IgD-negative memory B cell (primary cell): ENCODE results near the gene PEX11A. TPM values are rescaled to one million over a fixed set of nuclear protein-coding genes. Genes with fewer than 3 reads are reported as not detected.
"Not testable (repeated sequence)": the region's sequence is repeated elsewhere in the genome, so short reads cannot be mapped to it uniquely, and the experiment has no call there.

Experiments
- H3K27ac Mint-ChIP-seq, 3 donors: one replicate each; pipeline ENCODE4 v1.8.0; 2020 to 2022; ENCODE audit warnings: mild to moderate bottlenecking in 3 of 3, mixed read lengths in 3 of 3, moderate library complexity in 1 of 3
- H3K27me3 Mint-ChIP-seq: one replicate; pipeline ENCODE4 v1.8.0; 2021; ENCODE audit warnings: mixed read lengths
- H3K36me3 Mint-ChIP-seq: one replicate; pipeline ENCODE4 v1.8.0; 2020; ENCODE audit warnings: mild to moderate bottlenecking, mixed read lengths
- H3K4me1 Mint-ChIP-seq, 3 donors: one replicate each; pipeline ENCODE4 v1.8.0; 2020 to 2022; ENCODE audit warnings: mixed read lengths in 3 of 3, mild to moderate bottlenecking in 1 of 3
- H3K4me3 Mint-ChIP-seq, 4 donors: one replicate each; pipeline ENCODE4 v1.8.0; 2020 to 2022; ENCODE audit warnings: mild to moderate bottlenecking in 4 of 4, mixed read lengths in 4 of 4, moderate library complexity in 3 of 4
- H3K9me3 Mint-ChIP-seq, 3 donors: one replicate each; pipeline ENCODE4 v1.8.0; 2020 to 2021; ENCODE audit warnings: mixed read lengths in 3 of 3, mild to moderate bottlenecking in 1 of 3
- polyA plus RNA-seq: library from polyadenylated mRNA; unstranded; fragments of 300-500 nt; fragmentation: Illumina TruSeq; gene quantifications from one replicate; pipeline ENCODE4 v1.2.3, GENCODE V29; 2021

Gene PEX11A
- polyA plus RNA-seq, 1 donor from 2014 or later = 1.3 TPM

- H3K9me3 Mint-ChIP-seq, H3K27me3 Mint-ChIP-seq, H3K4me1 Mint-ChIP-seq, H3K36me3 Mint-ChIP-seq: not testable (repeated sequence)
- Mint-ChIP-seq H3K27ac (peak overlapping the region in 2 of 3 donors; percentile 28 to 71), H3K4me3 (peak overlapping the region; percentile 91 to 97 (median 96))
Observed at GRCh38 chr15:89689930-89690275, 651 bp downstream of the PEX11A start.

DNA sequence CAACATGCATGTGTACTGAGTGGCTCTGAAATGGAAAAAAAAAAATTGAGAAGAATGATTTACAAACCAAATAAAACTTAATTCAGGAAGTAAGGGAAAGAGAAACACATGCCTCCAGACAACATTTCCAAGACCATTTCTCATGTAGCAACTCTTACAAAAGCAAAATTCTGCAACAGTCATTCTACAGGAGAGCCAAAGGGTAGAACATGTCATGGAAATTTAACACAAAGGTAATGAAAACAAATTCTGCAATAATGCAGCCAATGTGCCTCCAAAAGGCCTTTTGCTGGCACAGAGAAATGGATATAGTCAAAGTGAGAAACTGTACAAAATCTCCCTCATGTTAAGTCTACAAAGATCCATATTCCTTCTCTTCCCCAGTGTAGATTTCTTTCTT lies 4.0 kb downstream of the PEX11A start:
- peaks cover 0 to 2% (median 0%) of the 10 kb centered on the region in 3 donors for H3K9me3 Mint-ChIP-seq
- H3K4me3 Mint-ChIP-seq = peak overlapping the region in 1 of 4 donors; percentile 50
- no peak overlapping the region for H3K27ac Mint-ChIP-seq
- H3K27me3 Mint-ChIP-seq = no peaks in the 10 kb centered on the region
- H3K36me3 Mint-ChIP-seq = no peaks in the 10 kb centered on the region
- peaks cover 0 to 7% (median 6%) of the 10 kb centered on the region in 3 donors for H3K4me1 Mint-ChIP-seq

GRCh38 chr15:89685995-89686394 lies 4.6 kb downstream of the PEX11A start:
- H3K4me3 Mint-ChIP-seq = peak overlapping the region in 1 of 4 donors; percentile 50
- no peak overlapping the region for H3K27ac Mint-ChIP-seq
- peaks cover 0 to under 1% (median 0%) of the 10 kb centered on the region in 3 donors for H3K9me3 Mint-ChIP-seq
- H3K36me3 Mint-ChIP-seq = no peaks in the 10 kb centered on the region
- H3K4me1 Mint-ChIP-seq = peaks cover 0 to 6% (median 3%) of the 10 kb centered on the region in 3 donors
- H3K27me3 Mint-ChIP-seq = no peaks in the 10 kb centered on the region

DNA sequence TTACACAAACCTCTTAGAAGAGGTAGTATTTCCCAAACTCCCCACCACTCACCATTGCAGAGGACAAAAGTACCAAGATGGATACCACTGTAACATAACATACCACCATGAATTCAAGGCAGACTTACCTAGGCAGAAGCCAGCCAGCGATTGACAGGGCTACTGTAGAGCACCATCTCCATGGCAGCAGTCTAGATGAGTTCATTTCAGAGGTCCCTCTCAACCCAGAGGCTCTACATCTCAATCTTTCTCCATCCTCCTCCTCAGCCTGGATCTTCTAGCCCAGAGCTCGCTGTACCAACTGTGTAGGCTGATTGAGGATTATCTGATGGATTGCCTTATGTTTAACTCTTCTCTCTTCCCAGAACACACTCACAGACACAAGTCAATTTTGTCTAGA lies 9.4 kb downstream of the PEX11A start:
- H3K4me3 Mint-ChIP-seq = no peak overlapping the region
- H3K9me3 Mint-ChIP-seq = no peaks in the 10 kb centered on the region
- peak overlapping the region in 1 of 3 donors; percentile 37 for H3K27ac Mint-ChIP-seq
- H3K4me1 Mint-ChIP-seq = no peaks in the 10 kb centered on the region
- peaks cover 1% of the 10 kb centered on the region for H3K36me3 Mint-ChIP-seq
- H3K27me3 Mint-ChIP-seq = no peaks in the 10 kb centered on the region

DNA sequence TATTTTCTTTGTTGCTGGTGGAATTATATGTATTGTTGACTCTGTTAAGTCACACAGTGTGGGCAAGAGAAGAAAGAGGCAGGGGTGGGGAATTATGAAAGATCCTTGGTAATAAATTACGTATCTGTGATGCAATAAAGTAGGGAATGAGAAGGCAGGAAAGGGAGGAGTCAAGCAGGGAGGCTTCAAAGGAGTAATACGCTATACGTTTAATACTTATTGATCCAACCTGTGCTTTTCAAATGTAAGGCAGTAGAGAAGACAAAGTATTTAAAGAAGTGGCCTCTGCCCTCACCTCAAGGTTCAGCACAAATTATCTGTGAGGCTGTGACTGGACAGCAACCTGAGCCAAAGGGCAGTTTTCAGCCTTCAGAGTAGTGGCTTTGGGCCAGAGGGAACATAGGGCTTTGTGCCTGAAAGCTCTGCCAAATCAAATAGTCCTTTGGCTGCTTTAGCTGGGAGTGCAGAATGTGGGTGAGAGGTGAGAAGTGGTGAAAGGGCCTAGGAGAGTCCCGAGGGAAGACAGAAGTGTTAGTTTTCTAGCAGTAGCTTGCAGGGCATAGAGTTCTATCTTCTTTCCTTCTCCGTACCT lies 10.2 kb downstream of the PEX11A start:
- H3K4me3 Mint-ChIP-seq = no peak overlapping the region
- peaks cover 1% of the 10 kb centered on the region for H3K36me3 Mint-ChIP-seq
- H3K9me3 Mint-ChIP-seq = no peaks in the 10 kb centered on the region
- no peak overlapping the region for H3K27ac Mint-ChIP-seq
- no peaks in the 10 kb centered on the region for H3K27me3 Mint-ChIP-seq
- no peaks in the 10 kb centered on the region for H3K4me1 Mint-ChIP-seq

- no peak within 1 kb of the TSS for H3K4me3 Mint-ChIP-seq
- H3K36me3 Mint-ChIP-seq = peaks cover 1% of the 10 kb centered on the region
- H3K27me3 Mint-ChIP-seq = no peaks in the 10 kb centered on the region
- no peaks in the 10 kb centered on the region for H3K9me3 Mint-ChIP-seq
- H3K4me1 Mint-ChIP-seq = no peaks in the 10 kb centered on the region
- peak within 1 kb of the TSS in 1 of 3 donors; percentile 19 for H3K27ac Mint-ChIP-seq
Observed at GRCh38 chr15:89679212-89679611, 11.3 kb downstream of the PEX11A start, which contains the start of gene PLIN1. Gene PLIN1 (minus strand): TSS chr15:89679367. CDS start chr15:89677489, 1,878 bp downstream.

- peaks cover 1% of the 10 kb centered on the region for H3K36me3 Mint-ChIP-seq
- no peaks in the 10 kb centered on the region for H3K4me1 Mint-ChIP-seq
- peaks cover 0 to 3% (median 0%) of the 10 kb centered on the region in 3 donors for H3K9me3 Mint-ChIP-seq
- H3K4me3 Mint-ChIP-seq = no peak overlapping the region
- H3K27me3 Mint-ChIP-seq = no peaks in the 10 kb centered on the region
- peak overlapping the region in 1 of 3 donors; percentile 7 for H3K27ac Mint-ChIP-seq
Observed at GRCh38 chr15:89677381-89677780, 13.2 kb downstream of the PEX11A start.

- no peak overlapping the region for H3K27ac Mint-ChIP-seq
- H3K4me1 Mint-ChIP-seq = no peaks in the 10 kb centered on the region
- no peaks in the 10 kb centered on the region for H3K27me3 Mint-ChIP-seq
- H3K9me3 Mint-ChIP-seq = peaks cover 0 to 3% (median 0%) of the 10 kb centered on the region in 3 donors
- H3K36me3 Mint-ChIP-seq = peaks cover 1% of the 10 kb centered on the region
- no peak overlapping the region for H3K4me3 Mint-ChIP-seq
Observed at GRCh38 chr15:89675606-89676005, 14.9 kb downstream of the PEX11A start.

DNA sequence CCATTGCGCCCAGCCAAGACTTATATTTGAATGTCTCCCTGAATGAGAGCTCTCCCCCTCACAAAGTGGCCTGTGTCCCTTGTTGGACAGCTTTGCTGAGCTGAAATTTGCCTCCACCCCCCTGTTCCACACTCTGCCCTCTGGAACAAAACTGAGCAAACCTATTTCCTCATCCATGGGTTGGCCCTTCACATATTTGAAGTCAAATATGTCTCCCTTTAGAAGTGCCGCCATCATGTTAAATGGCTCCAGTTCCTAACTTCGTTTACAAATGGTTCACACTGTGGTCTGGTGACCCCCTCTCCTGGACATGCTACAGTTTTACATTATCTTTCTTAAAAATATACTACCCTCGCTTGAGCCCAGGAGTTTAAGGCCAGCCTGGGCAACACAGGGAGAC lies 16.0 kb downstream of the PEX11A start:
- Mint-ChIP-seq H3K27me3 (no peaks in the 10 kb centered on the region), H3K9me3 (peaks cover 0 to 3% (median 0%) of the 10 kb centered on the region in 3 donors), H3K4me3 (no peak overlapping the region), H3K36me3 (peaks cover 1% of the 10 kb centered on the region), H3K4me1 (no peaks in the 10 kb centered on the region), H3K27ac (no peak overlapping the region)

DNA sequence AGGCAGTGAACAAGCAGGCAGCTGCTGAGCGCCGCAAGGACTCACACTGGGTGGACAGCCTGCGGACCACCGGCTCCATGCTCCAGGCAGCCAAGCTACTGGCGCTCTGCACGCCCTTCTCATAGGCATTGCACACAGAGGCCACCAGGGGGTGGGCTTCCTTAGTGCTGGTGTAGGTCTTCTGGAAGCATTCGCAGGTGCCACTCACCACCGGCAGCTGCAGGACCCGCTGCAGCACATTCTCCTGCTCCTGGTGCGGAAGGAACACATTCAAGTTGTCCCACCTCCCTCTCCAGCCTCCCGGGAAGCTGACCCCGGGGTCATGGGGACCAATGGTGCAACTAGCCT lies 17.4 kb downstream of the PEX11A start:
- H3K4me3 Mint-ChIP-seq = no peak overlapping the region
- no peaks in the 10 kb centered on the region for H3K27me3 Mint-ChIP-seq
- peaks cover 0 to 5% (median 1%) of the 10 kb centered on the region in 3 donors for H3K9me3 Mint-ChIP-seq
- H3K27ac Mint-ChIP-seq = no peak overlapping the region
- H3K36me3 Mint-ChIP-seq = no peaks in the 10 kb centered on the region
- no peaks in the 10 kb centered on the region for H3K4me1 Mint-ChIP-seq

GRCh38 chr15:89672221-89673164 lies 18.1 kb downstream of the PEX11A start:
- Mint-ChIP-seq H3K4me1 (no peaks in the 10 kb centered on the region), H3K36me3 (no peaks in the 10 kb centered on the region), H3K27ac (no peak overlapping the region), H3K4me3 (no peak overlapping the region), H3K9me3 (peaks cover 0 to 5% (median 1%) of the 10 kb centered on the region in 3 donors), H3K27me3 (no peaks in the 10 kb centered on the region)

GRCh38 chr15:89671687-89672086 lies 18.9 kb downstream of the PEX11A start:
- Mint-ChIP-seq H3K27ac (no peak overlapping the region), H3K36me3 (no peaks in the 10 kb centered on the region), H3K9me3 (peaks cover 0 to 5% (median 1%) of the 10 kb centered on the region in 3 donors), H3K4me3 (no peak overlapping the region), H3K4me1 (no peaks in the 10 kb centered on the region), H3K27me3 (no peaks in the 10 kb centered on the region)

DNA sequence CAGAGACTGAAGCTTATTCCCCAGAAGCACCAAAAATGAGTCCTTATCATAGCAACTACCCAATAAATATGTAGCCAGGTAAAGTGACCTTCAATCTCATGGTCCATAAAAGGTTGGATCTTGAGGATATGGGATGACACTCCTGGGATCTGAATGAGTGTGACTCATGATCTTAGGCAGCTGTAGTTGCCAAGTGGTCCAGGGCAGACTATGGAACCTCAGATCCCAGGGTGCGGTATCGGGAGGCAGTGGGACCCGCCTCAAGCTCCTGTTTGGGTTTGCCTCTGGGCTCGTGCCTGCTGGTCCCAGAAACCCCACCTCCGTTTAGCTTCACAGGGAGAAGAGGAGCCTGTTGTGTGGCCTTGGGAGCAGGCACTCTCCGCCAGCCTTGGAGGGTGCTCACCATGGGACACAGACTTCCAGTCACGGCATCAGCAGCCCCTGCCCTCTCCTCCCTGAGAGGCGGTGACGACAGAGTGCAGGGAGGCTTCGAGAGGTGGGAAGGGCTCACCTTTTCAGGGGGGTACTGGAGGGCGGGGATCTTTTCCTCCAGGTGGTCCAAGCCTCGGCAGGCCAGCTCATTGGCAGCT lies 19.5 kb downstream of the PEX11A start:
- Mint-ChIP-seq H3K4me1 (no peaks in the 10 kb centered on the region), H3K27me3 (no peaks in the 10 kb centered on the region), H3K27ac (no peak overlapping the region), H3K4me3 (no peak overlapping the region), H3K36me3 (no peaks in the 10 kb centered on the region), H3K9me3 (peaks cover 0 to 5% (median 1%) of the 10 kb centered on the region in 3 donors)

- Mint-ChIP-seq H3K27me3 (peaks cover under 1% of the 10 kb centered on the region), H3K4me3 (no peak overlapping the region), H3K9me3 (peaks cover 0 to 5% (median 1%) of the 10 kb centered on the region in 3 donors), H3K27ac (no peak overlapping the region), H3K36me3 (no peaks in the 10 kb centered on the region), H3K4me1 (peaks cover 0 to 1% (median under 1%) of the 10 kb centered on the region in 3 donors)
Observed at GRCh38 chr15:89669941-89670340, 20.6 kb downstream of the PEX11A start.

DNA sequence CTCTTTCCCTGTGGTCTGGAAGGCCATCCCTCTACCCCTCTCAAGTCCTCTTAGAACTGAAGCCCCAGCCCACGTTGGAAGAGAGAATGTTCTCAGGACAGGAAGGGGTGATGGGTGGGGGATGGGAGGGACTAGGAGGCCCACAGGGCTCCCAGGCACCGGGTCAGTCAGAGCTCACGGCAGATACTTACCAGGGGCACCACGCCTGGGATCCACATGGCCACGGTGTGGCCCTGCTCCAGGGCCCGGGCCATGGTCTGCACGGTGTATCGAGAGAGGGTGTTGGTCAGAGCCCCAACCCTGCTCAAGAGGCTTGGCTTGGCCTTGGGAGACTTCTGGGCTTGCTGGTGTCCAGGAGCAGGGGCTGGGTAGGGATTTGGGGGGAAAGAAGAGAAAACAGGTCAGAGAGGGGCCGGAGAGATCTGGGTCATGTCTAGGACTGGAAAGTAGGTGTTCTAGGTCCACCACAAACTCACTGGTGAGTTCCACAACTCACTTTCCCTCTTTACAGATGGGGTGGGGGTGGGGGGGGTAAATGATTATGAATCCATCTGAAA lies 21.2 kb downstream of the PEX11A start:
- peaks cover 0 to 5% (median 1%) of the 10 kb centered on the region in 3 donors for H3K9me3 Mint-ChIP-seq
- H3K4me1 Mint-ChIP-seq = peaks cover 0 to 4% (median 4%) of the 10 kb centered on the region in 3 donors
- H3K27me3 Mint-ChIP-seq = peaks cover 6% of the 10 kb centered on the region
- H3K36me3 Mint-ChIP-seq = no peaks in the 10 kb centered on the region
- no peak overlapping the region for H3K27ac Mint-ChIP-seq
- H3K4me3 Mint-ChIP-seq = no peak overlapping the region
